ENCODE results near the gene OSBPL10.

DNA sequence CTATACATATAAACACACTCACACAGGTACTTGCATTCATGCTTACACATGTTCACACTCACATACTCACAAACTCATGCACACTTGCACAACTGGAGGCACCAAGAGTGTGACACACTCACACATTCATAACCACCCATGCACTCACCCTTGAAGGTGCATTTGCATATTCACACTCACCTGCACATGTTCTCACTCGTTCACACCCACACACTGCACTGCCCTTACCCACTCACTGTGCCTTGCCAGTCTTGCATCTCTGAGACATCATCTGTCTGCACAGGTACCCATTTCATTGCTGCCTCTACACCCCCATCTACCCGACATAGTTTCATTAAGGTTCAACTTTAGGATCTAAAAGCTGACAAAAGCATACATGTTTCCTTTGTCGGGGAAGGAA is 95.8 kb downstream of the OSBPL10 start:
- no peak for TF ChIP-seq RCOR1 (IDR thresholded peaks at IDR 0.05; ENCODE audit: low read depth, low read length)
- TF ChIP-seq BHLHE40 (IDR thresholded peaks at IDR 0.05; ENCODE audit: low read depth, low read length): no peak
- TF ChIP-seq, protein P1, sequence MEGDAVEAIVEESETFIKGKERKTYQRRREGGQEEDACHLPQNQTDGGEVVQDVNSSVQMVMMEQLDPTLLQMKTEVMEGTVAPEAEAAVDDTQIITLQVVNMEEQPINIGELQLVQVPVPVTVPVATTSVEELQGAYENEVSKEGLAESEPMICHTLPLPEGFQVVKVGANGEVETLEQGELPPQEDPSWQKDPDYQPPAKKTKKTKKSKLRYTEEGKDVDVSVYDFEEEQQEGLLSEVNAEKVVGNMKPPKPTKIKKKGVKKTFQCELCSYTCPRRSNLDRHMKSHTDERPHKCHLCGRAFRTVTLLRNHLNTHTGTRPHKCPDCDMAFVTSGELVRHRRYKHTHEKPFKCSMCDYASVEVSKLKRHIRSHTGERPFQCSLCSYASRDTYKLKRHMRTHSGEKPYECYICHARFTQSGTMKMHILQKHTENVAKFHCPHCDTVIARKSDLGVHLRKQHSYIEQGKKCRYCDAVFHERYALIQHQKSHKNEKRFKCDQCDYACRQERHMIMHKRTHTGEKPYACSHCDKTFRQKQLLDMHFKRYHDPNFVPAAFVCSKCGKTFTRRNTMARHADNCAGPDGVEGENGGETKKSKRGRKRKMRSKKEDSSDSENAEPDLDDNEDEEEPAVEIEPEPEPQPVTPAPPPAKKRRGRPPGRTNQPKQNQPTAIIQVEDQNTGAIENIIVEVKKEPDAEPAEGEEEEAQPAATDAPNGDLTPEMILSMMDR (IDR thresholded peaks at IDR 0.05): no peak
- TF ChIP-seq EP300 (IDR thresholded peaks at IDR 0.05): no peak
- no peak for TF ChIP-seq RAD21 (conservative IDR thresholded peaks at IDR 0.05 in 1 of 2, IDR thresholded peaks at IDR 0.05 in 1 of 2)
- TF ChIP-seq CEBPB (IDR thresholded peaks at IDR 0.05): no peak
- TF ChIP-seq JUN (IDR thresholded peaks at IDR 0.05): no peak
- TF ChIP-seq ESRRA (IDR thresholded peaks at IDR 0.05; ENCODE audit: borderline replicate concordance, low read length): no peak
- no peak for TF ChIP-seq POLR2A (IDR thresholded peaks at IDR 0.05; ENCODE audit: low read length)
- TF ChIP-seq, protein P2, sequence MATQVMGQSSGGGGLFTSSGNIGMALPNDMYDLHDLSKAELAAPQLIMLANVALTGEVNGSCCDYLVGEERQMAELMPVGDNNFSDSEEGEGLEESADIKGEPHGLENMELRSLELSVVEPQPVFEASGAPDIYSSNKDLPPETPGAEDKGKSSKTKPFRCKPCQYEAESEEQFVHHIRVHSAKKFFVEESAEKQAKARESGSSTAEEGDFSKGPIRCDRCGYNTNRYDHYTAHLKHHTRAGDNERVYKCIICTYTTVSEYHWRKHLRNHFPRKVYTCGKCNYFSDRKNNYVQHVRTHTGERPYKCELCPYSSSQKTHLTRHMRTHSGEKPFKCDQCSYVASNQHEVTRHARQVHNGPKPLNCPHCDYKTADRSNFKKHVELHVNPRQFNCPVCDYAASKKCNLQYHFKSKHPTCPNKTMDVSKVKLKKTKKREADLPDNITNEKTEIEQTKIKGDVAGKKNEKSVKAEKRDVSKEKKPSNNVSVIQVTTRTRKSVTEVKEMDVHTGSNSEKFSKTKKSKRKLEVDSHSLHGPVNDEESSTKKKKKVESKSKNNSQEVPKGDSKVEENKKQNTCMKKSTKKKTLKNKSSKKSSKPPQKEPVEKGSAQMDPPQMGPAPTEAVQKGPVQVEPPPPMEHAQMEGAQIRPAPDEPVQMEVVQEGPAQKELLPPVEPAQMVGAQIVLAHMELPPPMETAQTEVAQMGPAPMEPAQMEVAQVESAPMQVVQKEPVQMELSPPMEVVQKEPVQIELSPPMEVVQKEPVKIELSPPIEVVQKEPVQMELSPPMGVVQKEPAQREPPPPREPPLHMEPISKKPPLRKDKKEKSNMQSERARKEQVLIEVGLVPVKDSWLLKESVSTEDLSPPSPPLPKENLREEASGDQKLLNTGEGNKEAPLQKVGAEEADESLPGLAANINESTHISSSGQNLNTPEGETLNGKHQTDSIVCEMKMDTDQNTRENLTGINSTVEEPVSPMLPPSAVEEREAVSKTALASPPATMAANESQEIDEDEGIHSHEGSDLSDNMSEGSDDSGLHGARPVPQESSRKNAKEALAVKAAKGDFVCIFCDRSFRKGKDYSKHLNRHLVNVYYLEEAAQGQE (IDR thresholded peaks at IDR 0.05): no peak
- TF ChIP-seq FOSL2 (IDR thresholded peaks at IDR 0.05): no peak
- no peak for TF ChIP-seq FOSL2 (CRISPR knock-in tag; IDR thresholded peaks at IDR 0.05)
- TF ChIP-seq KDM1A (IDR thresholded peaks at IDR 0.05; ENCODE audit: low read depth): no peak
- TF ChIP-seq, protein P3, sequence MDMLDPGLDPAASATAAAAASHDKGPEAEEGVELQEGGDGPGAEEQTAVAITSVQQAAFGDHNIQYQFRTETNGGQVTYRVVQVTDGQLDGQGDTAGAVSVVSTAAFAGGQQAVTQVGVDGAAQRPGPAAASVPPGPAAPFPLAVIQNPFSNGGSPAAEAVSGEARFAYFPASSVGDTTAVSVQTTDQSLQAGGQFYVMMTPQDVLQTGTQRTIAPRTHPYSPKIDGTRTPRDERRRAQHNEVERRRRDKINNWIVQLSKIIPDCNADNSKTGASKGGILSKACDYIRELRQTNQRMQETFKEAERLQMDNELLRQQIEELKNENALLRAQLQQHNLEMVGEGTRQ (IDR thresholded peaks at IDR 0.05): no peak

Data from A549 (cell line).